Measurements from ENCODE around the gene HOXD1.

The HOXD1 gene

DNA sequence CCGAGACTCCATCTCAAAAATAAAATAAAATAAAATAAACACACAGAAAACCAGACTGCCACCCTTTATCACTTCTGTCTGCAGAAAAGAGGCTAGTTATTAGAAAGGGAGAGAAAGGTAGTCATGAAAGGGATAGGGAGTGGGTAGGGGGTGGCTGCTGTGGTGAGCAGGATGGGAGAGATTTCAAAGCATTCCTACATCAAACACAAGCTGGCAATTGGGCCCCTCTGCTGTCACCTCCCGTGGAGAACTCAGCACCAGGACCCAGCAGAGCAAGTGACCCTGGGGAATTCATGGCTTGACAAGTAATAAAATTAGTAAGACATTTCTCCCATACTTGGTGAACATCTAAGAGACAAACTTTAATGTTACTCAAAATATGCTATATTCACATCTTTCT lies 3.7 kb upstream of the HOXD1 start:
- DNase-seq (ENCODE audit: low read depth), result no peak

- DNase-seq (ENCODE audit: low read depth), result no peak
Observed at GRCh38 chr2:176186024-176186423, 2.4 kb upstream of the HOXD1 start.

GRCh38 chr2:176187200-176187898 lies 1.1 kb upstream of the HOXD1 start:
- DNase-seq (ENCODE audit: low read depth), result no peak

DNA sequence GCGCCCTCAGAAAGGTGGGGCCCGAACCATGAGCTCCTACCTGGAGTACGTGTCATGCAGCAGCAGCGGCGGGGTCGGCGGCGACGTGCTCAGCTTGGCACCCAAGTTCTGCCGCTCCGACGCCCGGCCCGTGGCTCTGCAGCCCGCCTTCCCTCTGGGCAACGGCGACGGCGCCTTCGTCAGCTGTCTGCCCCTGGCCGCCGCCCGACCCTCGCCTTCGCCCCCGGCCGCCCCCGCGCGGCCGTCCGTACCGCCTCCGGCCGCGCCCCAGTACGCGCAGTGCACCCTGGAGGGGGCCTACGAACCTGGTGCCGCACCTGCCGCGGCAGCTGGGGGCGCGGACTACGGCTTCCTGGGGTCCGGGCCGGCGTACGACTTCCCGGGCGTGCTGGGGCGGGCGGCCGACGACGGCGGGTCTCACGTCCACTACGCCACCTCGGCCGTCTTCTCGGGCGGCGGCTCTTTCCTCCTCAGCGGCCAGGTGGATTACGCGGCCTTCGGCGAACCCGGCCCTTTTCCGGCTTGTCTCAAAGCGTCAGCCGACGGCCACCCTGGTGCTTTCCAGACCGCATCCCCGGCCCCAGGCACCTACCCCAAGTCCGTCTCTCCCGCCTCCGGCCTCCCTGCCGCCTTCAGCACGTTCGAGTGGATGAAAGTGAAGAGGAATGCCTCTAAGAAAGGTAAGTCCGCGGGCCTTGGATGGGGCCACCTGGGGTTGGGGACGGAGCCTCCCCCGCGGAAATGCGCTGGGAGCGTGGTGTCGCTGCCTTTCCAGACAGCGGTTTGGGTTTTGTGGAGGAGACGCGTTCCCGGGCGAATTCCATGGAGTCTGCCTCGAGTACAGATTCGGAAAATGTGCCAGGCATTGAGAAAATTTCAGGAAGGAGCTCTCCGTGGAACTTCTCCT lies 559 bp downstream of the HOXD1 start:
- no peak for DNase-seq (ENCODE audit: low read depth)

DNA sequence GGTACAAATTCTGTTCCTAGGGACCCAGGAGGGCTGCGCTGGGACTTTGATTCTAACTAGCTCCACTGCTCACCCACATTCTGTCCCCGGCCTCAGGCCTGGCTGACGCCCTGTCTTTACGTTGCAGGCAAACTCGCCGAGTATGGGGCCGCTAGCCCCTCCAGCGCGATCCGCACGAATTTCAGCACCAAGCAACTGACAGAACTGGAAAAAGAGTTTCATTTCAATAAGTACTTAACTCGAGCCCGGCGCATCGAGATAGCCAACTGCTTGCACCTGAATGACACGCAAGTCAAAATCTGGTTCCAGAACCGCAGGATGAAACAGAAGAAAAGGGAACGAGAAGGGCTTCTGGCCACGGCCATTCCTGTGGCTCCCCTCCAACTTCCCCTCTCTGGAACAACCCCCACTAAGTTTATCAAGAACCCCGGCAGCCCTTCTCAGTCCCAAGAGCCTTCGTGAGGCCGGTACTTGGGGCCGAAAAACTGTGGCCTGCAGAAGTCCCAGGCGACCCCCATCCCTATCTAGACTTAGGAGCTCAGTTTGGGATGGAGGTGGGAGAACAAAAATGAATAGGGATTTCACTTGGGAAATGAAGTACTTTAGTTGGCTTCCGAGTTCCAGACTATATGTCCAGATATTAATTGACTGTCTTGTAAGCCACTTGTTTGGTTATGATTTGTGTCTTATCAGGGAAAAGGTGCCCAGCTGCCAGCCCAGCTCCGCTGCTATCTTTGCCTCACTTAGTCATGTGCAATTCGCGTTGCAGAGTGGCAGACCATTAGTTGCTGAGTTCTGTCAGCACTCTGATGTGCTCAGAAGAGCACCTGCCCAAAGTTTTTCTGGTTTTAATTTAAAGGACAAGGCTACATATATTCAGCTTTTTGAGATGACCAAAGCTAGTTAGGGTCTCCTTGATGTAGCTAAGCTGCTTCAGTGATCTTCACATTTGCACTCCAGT lies 1.5 kb downstream of the HOXD1 start:
- no peak for DNase-seq (ENCODE audit: low read depth)

DNA sequence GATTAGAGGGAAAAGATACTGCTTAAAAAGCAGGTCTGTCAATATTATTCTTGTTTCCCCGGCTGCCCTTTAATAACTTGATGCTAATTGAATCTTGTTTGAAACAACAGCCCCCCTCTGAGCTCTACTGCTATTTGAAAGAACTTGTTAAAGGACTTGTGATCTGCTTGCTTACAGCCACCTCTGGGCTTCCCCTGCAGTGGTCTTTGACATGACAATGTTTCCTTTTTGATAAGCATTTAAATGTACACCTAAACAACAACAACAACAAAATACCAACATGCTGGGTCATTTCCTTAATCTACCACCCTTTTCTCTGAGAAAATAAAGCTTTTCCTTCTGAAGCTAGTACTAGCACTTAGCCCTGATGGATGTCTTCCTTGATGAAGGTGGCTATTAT lies 3.9 kb downstream of the HOXD1 start:
- no peak for DNase-seq (ENCODE audit: low read depth)

- no peak for DNase-seq (ENCODE audit: low read depth)
Observed at GRCh38 chr2:176193048-176193447, 4.6 kb downstream of the HOXD1 start.

DNA sequence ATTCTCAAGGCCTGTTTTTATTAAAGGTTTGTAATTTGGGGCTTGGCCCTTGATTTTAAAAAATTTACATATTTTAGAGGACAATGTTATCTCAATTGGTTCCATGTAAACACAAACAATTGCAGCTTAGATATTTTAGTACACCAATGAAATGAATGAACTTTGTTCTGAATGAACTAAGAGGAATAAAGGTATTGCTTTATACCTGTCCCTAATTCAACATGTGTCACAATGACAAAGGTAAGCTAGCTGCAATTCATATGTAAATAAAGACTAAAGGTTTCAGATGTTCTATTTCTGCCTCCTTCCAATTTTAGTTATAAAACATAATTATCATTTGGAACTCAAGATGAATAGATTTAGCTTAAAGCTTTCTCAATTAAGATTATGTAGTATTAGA lies 11.4 kb downstream of the HOXD1 start:
- DNase-seq (ENCODE audit: low read depth), result no peak

GRCh38 chr2:176200971-176201370 lies 12.5 kb downstream of the HOXD1 start:
- no peak for DNase-seq (ENCODE audit: low read depth)

- DNase-seq (ENCODE audit: low read depth), result no peak
Observed at GRCh38 chr2:176202491-176202890, 14.0 kb downstream of the HOXD1 start.

GRCh38 chr2:176205126-176205525 lies 16.7 kb downstream of the HOXD1 start:
- no peak for DNase-seq (ENCODE audit: low read depth)

- DNase-seq (ENCODE audit: low read depth), result no peak
Observed at GRCh38 chr2:176206136-176206535, 17.7 kb downstream of the HOXD1 start.

DNA sequence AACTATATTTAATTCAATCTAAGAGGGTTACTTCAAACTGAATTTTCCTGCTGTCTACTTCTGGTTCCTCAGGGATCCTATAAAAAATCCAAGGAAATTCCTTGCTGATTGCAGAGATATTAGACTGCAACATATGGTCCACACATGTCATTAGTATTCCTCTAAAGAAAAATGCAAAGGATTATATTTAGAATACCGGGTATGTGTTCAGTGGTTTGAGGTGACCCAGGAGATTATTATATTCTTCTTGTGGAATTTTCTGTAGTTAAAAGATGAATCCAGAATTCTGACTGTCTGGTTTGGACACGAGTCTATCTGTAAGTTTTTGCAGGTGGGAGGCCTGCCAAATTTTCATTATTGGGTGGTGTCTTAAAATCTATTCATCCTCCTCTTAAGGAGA lies 18.2 kb downstream of the HOXD1 start:
- no peak for DNase-seq (ENCODE audit: low read depth)

DNA sequence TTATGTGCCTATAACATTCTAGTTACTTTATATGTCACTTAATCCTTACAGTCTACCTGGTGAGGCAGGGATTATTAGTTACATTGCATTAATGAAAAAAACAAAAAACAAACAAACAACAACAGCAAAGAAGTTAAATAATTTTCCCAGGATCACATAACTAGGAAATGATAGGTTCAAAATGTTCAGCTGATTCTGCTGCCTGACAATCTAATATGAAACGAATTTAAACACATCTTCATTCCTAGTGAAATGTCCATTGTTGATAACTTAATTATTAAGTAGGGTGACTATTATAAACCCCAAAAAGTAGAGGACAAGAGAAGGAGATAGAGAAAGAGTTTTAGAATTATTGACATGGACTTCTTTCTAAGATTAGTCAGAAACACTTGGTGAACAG lies 22.6 kb downstream of the HOXD1 start:
- no peak for DNase-seq (ENCODE audit: low read depth)

DNA sequence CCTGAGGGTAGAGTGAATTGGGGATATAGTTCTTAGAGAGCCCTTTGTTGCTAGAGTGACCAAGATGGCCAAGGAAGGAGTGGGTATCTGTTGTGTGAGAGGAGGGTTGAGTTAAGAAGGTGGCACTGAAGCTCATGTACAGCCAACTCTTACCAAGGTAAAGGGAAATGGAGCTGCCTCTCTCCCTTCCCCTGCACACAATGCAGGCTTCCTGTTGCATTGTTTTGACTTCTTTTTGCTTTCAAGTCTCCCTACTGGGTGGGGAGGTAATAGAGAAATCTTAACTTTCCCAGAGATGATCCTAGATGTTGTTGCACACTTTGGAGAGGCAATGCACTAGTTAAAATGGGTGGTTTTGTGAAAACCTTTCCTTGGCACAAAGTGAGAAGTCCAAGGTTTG lies 23.8 kb downstream of the HOXD1 start:
- no peak for DNase-seq (ENCODE audit: low read depth)

DNA sequence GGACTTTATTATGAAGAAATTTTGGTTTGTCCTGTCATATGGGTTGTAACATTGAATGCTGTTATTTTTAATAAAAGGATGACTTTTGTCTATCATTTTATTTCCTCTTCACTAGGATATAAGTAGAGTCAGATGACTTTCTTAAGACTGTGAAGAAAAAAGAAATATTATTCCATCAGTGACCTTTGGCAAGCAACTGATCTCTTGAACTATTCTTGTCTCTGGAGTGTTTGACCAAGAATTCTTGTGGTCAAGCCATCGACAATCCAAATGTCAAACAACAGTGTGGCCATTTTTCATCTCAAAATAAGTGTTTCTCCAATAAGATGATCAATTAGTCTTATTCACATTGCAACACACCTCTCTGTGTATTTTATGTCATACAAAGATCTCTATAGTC lies 24.9 kb downstream of the HOXD1 start:
- no peak for DNase-seq (ENCODE audit: low read depth)

DNA sequence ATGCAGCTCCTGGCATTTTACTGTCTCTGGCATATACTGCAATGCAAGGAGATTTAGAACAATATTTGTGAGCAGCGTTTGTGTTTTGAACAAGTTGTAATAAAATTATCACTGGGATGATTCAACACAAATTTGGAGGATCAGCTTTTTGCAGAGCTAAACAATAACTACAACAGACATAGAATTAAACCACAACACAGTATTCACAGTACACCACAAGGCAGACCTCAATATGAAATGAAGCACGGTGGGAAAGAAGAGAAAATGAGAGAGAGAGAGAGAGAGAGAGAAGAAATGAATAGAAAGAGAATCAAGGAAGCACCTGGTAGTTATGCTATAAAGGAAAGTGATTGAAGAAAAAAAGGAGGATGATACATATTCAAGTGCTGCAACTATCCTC lies 39.4 kb downstream of the HOXD1 start:
- DNase-seq (ENCODE audit: low read depth), result no peak

DNA sequence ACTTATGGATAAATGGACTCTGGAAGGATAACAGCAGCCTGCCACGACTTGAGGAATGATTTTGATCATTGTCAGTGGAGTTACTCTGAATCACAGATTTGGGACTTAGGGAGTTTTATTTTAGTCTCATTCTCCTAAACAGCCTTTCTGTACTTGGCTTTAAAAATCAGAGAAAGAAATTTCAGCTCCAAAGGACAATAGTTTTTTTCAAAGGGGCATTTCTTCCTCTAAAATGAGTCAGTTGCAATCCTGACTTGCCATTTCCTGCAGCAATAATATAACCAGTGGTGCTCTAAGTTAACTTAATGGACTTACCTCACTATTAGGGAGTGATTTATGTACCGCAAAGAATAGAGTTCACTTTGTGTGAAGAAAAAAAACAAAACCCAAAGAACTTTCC lies 45.7 kb downstream of the HOXD1 start:
- DNase-seq (ENCODE audit: low read depth), result no peak

DNA sequence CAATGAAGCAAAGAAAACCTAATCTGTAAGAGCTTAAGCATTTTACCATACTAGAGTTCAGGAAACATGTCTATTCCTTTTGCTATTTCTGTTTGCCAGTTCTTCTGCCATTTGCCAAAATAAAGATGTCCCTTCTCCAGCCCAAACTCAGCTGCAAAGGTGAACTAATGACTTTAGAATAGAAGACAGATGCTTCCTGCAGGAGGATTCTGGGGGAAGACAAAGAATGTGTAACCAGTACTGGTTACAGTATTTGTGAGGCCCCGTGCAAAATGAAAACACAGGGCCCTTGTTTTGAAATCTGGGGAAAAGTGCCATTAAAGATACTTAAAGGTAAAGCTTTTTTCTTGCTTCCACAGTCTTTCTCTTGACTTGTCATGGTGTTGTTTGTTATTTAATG lies 46.5 kb downstream of the HOXD1 start:
- no peak for DNase-seq (ENCODE audit: low read depth)

DNA sequence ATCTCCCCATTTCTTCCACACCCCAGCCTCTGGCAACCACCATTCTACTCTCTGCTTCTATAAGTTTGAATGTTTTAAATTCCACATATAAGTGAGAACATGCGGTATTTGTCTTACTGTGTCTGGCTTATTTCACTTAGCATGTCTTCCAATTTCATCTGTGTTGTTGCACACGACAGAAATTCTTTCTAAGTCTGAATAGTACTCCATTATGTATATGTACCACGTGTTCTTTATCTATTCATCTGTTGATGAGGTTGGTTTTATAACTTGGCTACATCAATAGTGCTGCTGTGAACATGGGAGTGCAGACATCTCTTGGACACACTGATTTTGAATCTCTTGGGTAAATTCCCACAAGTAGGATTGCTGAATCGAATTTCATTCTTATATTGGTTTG lies 49.0 kb downstream of the HOXD1 start:
- no peak for DNase-seq (ENCODE audit: low read depth)

DNA sequence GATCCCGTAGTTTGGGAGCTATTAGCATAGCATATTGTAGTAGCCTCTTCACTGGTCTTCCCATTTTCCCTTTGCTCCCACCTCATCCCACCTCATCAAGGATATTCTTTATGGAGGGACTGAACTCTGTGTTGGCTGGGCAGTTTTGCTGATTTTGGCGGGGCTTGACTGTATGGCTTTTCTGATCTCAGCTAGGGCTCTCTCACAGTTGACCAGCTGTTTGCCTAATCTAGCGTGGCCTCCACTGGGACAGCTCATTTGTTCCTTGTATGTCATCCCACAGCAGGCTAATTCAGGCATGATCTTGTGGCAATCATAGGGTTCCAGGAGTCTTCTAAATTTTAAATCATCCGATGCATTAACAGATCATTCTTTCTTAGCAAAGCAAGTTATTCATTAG lies 50.6 kb downstream of the HOXD1 start:
- no peak for DNase-seq (ENCODE audit: low read depth)

DNA sequence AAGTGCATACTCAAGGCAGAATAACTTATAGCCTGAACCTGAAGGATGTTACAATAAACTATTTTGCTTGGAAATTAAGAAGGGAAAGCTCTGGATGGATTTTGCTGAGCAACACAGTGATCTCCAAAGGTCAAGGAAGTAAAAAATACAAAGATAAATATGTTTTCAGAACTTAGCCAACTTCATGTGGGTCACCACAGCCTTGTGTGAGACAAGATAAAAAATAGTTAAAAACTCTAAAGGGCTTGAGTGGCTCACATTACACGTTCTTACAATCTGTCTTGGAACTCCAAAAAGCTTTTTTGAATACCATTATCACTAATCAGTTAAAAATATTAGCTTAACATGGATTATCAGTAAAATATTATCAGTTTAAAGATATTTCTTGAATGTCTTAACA lies 51.8 kb downstream of the HOXD1 start:
- no peak for DNase-seq (ENCODE audit: low read depth)

All from stimulated activated CD8-positive, alpha-beta memory T cell treated with anti-CD3 and anti-CD28 coated beads, Interleukin-12 subunit alpha, Interleukin-12 subunit beta, amount 100 ng/mL, for 4 hours (primary cell).